ENCODE data around the gene EPAS1.

DNA sequence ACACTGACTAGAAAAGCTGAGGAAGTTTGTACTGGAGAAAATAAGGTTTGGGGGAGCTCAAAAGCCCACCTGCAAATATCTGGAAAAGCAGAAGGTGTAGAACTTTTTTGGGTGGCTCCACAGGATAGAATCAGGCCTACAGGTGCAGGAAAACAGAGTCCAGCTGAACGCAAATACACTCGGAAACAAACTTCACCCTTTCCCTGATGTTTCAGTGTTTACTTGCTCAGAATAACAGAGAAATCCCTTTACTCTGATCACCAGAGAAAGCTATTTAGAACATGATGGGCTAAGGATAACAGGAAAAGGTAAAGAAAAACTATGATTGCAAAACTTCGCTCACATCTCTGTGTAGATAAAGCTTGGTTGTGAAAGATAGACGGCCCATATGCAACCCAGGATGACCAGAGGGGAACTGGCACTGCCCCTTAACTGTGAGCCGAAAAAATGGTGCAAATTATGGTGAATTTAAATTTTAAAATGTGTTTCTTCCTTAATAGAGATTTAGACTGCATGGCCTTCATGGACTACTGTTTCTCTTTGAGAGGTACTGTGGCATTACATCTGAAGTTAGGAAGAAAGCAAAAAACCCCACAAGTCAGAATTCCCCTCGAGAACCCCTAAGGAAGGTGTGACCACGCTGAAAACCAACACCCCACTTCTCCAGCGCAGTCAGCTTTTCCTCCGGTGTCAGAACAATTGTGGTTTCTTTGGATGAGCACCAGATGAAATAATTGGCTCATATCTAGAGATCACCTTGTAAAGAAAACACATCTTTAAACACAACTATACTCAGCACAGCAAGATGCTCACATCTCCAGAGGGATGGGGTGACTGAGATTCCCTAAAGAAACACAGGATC is 97.7 kb downstream of the EPAS1 start:
- TF ChIP-seq, protein P1, sequence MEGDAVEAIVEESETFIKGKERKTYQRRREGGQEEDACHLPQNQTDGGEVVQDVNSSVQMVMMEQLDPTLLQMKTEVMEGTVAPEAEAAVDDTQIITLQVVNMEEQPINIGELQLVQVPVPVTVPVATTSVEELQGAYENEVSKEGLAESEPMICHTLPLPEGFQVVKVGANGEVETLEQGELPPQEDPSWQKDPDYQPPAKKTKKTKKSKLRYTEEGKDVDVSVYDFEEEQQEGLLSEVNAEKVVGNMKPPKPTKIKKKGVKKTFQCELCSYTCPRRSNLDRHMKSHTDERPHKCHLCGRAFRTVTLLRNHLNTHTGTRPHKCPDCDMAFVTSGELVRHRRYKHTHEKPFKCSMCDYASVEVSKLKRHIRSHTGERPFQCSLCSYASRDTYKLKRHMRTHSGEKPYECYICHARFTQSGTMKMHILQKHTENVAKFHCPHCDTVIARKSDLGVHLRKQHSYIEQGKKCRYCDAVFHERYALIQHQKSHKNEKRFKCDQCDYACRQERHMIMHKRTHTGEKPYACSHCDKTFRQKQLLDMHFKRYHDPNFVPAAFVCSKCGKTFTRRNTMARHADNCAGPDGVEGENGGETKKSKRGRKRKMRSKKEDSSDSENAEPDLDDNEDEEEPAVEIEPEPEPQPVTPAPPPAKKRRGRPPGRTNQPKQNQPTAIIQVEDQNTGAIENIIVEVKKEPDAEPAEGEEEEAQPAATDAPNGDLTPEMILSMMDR (conservative IDR thresholded peaks at IDR 0.05) = no peak
- no peak for TF ChIP-seq EZH2 (IDR thresholded peaks at IDR 0.05; ENCODE audit: low read depth)

All from PC-9 (cell line).